Stomach (tissue), 4 donors: Measurements from ENCODE around the gene KCNT2.

Source experiments
- POLR2A ChIP-seq, 4 donors: fragments of 450-650 bp; IDR thresholded peaks; one replicate each; pipeline ENCODE4 v1.6.1; 2016; ENCODE audit warnings: antibody characterized with exemption in 4 of 4, control low read depth in 2 of 4, mild to moderate bottlenecking in 1 of 4, moderate library complexity in 1 of 4
- TF ChIP-seq, protein P1 (sequence below), 7 experiments: fragments of 450-650 bp in 4 of 7; fragments of 200-600 bp in 3 of 7; sonication (generic) in 3 of 7; IDR thresholded peaks; one replicate each; pipeline ENCODE4 v1.5.1; 2016 to 2019; ENCODE audit warnings: antibody characterized with exemption in 7 of 7, control low read depth in 2 of 7, mild to moderate bottlenecking in 1 of 7

DNA sequence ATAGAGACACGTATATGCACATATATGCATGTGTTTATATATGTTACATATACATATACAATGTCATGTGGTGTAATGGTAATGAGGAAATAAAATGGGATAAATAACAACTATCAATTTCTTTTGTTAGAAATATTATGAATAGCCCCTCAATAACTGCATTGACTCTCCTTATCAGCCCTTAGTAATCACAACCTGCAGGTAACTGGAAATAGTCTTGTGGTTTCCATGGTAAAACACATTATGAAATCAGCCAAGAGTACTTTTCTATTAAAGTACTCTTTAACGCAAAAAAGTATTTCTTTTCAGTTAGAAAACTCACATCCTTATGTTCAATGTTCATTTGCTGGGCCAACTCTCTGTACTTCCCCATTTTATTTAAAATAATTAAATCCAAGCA is 105.8 kb downstream of the KCNT2 start:
- TF ChIP-seq POLR2A (IDR thresholded peaks at IDR 0.05) = no peak
- TF ChIP-seq, protein P1, sequence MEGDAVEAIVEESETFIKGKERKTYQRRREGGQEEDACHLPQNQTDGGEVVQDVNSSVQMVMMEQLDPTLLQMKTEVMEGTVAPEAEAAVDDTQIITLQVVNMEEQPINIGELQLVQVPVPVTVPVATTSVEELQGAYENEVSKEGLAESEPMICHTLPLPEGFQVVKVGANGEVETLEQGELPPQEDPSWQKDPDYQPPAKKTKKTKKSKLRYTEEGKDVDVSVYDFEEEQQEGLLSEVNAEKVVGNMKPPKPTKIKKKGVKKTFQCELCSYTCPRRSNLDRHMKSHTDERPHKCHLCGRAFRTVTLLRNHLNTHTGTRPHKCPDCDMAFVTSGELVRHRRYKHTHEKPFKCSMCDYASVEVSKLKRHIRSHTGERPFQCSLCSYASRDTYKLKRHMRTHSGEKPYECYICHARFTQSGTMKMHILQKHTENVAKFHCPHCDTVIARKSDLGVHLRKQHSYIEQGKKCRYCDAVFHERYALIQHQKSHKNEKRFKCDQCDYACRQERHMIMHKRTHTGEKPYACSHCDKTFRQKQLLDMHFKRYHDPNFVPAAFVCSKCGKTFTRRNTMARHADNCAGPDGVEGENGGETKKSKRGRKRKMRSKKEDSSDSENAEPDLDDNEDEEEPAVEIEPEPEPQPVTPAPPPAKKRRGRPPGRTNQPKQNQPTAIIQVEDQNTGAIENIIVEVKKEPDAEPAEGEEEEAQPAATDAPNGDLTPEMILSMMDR (IDR thresholded peaks at IDR 0.05) = no peak
